ENCODE results near the gene MPHOSPH9. TPM values are rescaled to one million over a fixed set of nuclear protein-coding genes. Genes with fewer than 3 reads are reported as not detected.

Gene MPHOSPH9
- total RNA-seq, 1 donor from 2014 or later = 13.0 TPM

Other genes starting within 250 kb of the MPHOSPH9 start
- gene PITPNM2, start 82.1 kb downstream of the MPHOSPH9 start, total RNA-seq = 8.3 TPM
- gene MTRFR, start 295 bp upstream of the MPHOSPH9 start, total RNA-seq = 7.7 TPM
- 109 TPM for gene CDK2AP1, start 38.7 kb upstream of the MPHOSPH9 start, total RNA-seq
- 21.7 TPM for gene SBNO1, start 131.7 kb upstream of the MPHOSPH9 start, total RNA-seq
- 57.2 TPM for gene KMT5A, start 151.0 kb upstream of the MPHOSPH9 start, total RNA-seq
- gene RILPL2, start 203.5 kb upstream of the MPHOSPH9 start, total RNA-seq = 1.5 TPM
- gene SNRNP35, start 225.0 kb upstream of the MPHOSPH9 start, total RNA-seq = 10.4 TPM